WTC11 (cell line): ENCODE results near the gene RIN3. TPM values are rescaled to one million over a fixed set of nuclear protein-coding genes. Genes with fewer than 3 reads are reported as not detected.

ENCODE experiments used
- ATAC-seq: fragments of 200-7000 bp; cut with Tn5 transposase; 2 replicates; pipeline ENCODE4 v1.10.0; 2021; ENCODE audit warnings: mild to moderate bottlenecking, moderate library complexity
- CTCF ChIA-PET: fragments of 300-600 bp; sonication (Branson Sonifier 250); formaldehyde crosslinking; loops from one replicate; lab custom pipeline; 2021; ENCODE audit warnings: antibody characterized with exemption; lab: Charles Lee
- POLR2A ChIA-PET: fragments of 350-600 bp; sonication (Branson Sonifier 250); formaldehyde crosslinking; loops from one replicate; lab custom pipeline; 2021; ENCODE audit warnings: antibody characterized with exemption; lab: Charles Lee
- DNase-seq: peaks from one replicate; pipeline ENCODE4 v3.0.0; 2021; ENCODE audit warnings: low spot score
- H3K27ac Mint-ChIP-seq: 2 replicates; pipeline ENCODE4 v1.8.0; 2021; ENCODE audit warnings: mixed read lengths
- H3K27me3 Mint-ChIP-seq: 2 replicates; pipeline ENCODE4 v1.8.0; 2021; ENCODE audit warnings: low read depth, mild to moderate bottlenecking, moderate library complexity, mixed read lengths
- H3K36me3 Mint-ChIP-seq: 2 replicates; pipeline ENCODE4 v1.8.0; 2021; ENCODE audit warnings: mixed read lengths
- H3K4me1 Mint-ChIP-seq: 2 replicates; pipeline ENCODE4 v1.8.0; 2022; ENCODE audit warnings: mixed read lengths
- H3K4me3 Mint-ChIP-seq: 2 replicates; pipeline ENCODE4 v1.8.0; 2021; ENCODE audit warnings: mild to moderate bottlenecking, moderate library complexity, mixed read lengths
- H3K9me3 Mint-ChIP-seq: 2 replicates; pipeline ENCODE4 v1.8.0; 2021; ENCODE audit warnings: mixed read lengths
- GTF2I ChIP-seq: fragments of 250-450 bp; sonication (Bioruptor Pico); conservative IDR thresholded peaks from 2 replicates; pipeline ENCODE4 v1.4.0; 2021; ENCODE audit warnings: mild to moderate bottlenecking
- IRF1 ChIP-seq: sonication (generic); formaldehyde crosslinking; IDR thresholded peaks from 2 replicates; pipeline ENCODE4 v1.8.0; 2023; ENCODE audit warnings: missing genetic modification reagents
- IRF2 ChIP-seq: sonication (generic); formaldehyde crosslinking; IDR thresholded peaks from 2 replicates; pipeline ENCODE4 v1.8.0; 2022; ENCODE audit warnings: low read depth, missing genetic modification reagents, borderline replicate concordance
- JUN ChIP-seq: sonication (generic); formaldehyde crosslinking; IDR thresholded peaks from 2 replicates; pipeline ENCODE4 v1.8.0; 2023; ENCODE audit warnings: mild to moderate bottlenecking, missing genetic modification reagents
- MXD4 ChIP-seq: fragments of 250-450 bp; sonication (Bioruptor Pico); IDR thresholded peaks from 2 replicates; pipeline ENCODE4 v1.8.0; 2021; ENCODE audit warnings: mild to moderate bottlenecking, moderate library complexity, borderline replicate concordance
- NFYB ChIP-seq: sonication (generic); formaldehyde crosslinking; conservative IDR thresholded peaks from 2 replicates; pipeline ENCODE4 v1.8.0; 2022; ENCODE audit warnings: low read depth, missing genetic modification reagents
- NR1H2 ChIP-seq: sonication (generic); formaldehyde crosslinking; IDR thresholded peaks from 2 replicates; pipeline ENCODE4 v1.9.0; 2021; ENCODE audit warnings: mild to moderate bottlenecking, moderate library complexity, missing genetic modification reagents
- NR2C2 ChIP-seq: sonication (generic); formaldehyde crosslinking; IDR thresholded peaks from 2 replicates; pipeline ENCODE4 v1.8.0; 2022; ENCODE audit warnings: mild to moderate bottlenecking, missing genetic modification reagents
- NR3C1 ChIP-seq: sonication (generic); formaldehyde crosslinking; conservative IDR thresholded peaks from 2 replicates; pipeline ENCODE4 v1.8.1; 2023; ENCODE audit warnings: low read depth, mild to moderate bottlenecking, missing genetic modification reagents
- OVOL2 ChIP-seq: fragments of 250-450 bp; sonication (Bioruptor Pico); IDR thresholded peaks from 2 replicates; pipeline ENCODE4 v1.9.0; 2021; ENCODE audit warnings: mild to moderate bottlenecking, borderline replicate concordance
- TCF7 ChIP-seq: sonication (generic); formaldehyde crosslinking; IDR thresholded peaks from 2 replicates; pipeline ENCODE4 v1.8.0; 2022; ENCODE audit warnings: mild to moderate bottlenecking, low read depth, missing genetic modification reagents, moderate library complexity
- TP53 ChIP-seq: sonication (generic); formaldehyde crosslinking; IDR thresholded peaks from 2 replicates; pipeline ENCODE4 v1.8.1; 2023; ENCODE audit warnings: mild to moderate bottlenecking, missing genetic modification reagents
- ZNF232 ChIP-seq: sonication (generic); formaldehyde crosslinking; IDR thresholded peaks from 2 replicates; pipeline ENCODE4 v1.8.0; 2022; ENCODE audit warnings: mild to moderate bottlenecking, missing genetic modification reagents
- ZNF317 ChIP-seq: sonication (generic); formaldehyde crosslinking; IDR thresholded peaks from 2 replicates; pipeline ENCODE4 v1.8.1; 2023; ENCODE audit warnings: low read depth, mild to moderate bottlenecking, moderate library complexity, missing genetic modification reagents, borderline replicate concordance
- ZNF671 ChIP-seq: fragments of 250-450 bp; sonication (Bioruptor Pico); IDR thresholded peaks from 2 replicates; pipeline ENCODE4 v1.8.0; 2021; ENCODE audit warnings: mild to moderate bottlenecking
- total RNA-seq: library from RNA; stranded (reverse); gene quantifications from 3 replicates; pipeline ENCODE4 v1.2.3, GENCODE V29; 2021
- TF ChIP-seq, protein P1 (sequence below): fragments of 250-450 bp; sonication (Bioruptor Pico); IDR thresholded peaks from 2 replicates; pipeline ENCODE4 v2.1.2; 2022; ENCODE audit warnings: mild to moderate bottlenecking, moderate library complexity
- TF ChIP-seq, protein P2 (sequence below): fragments of 200-600 bp; IDR thresholded peaks from 2 replicates; pipeline ENCODE4 v1.8.0; 2022; ENCODE audit warnings: antibody characterized with exemption
- TF ChIP-seq, protein P3 (sequence below): fragments of 250-450 bp; sonication (Bioruptor Pico); IDR thresholded peaks from 2 replicates; pipeline ENCODE4 v1.9.0; 2021; ENCODE audit warnings: mild to moderate bottlenecking
- TF ChIP-seq, protein P4 (sequence below): fragments of 250-450 bp; sonication (Bioruptor Pico); IDR thresholded peaks from 2 replicates; pipeline ENCODE4 v1.9.0; 2021; ENCODE audit warnings: mild to moderate bottlenecking

The RIN3 gene
- total RNA-seq, 1 experiment from 2014 or later, result 3.3 TPM

DNA sequence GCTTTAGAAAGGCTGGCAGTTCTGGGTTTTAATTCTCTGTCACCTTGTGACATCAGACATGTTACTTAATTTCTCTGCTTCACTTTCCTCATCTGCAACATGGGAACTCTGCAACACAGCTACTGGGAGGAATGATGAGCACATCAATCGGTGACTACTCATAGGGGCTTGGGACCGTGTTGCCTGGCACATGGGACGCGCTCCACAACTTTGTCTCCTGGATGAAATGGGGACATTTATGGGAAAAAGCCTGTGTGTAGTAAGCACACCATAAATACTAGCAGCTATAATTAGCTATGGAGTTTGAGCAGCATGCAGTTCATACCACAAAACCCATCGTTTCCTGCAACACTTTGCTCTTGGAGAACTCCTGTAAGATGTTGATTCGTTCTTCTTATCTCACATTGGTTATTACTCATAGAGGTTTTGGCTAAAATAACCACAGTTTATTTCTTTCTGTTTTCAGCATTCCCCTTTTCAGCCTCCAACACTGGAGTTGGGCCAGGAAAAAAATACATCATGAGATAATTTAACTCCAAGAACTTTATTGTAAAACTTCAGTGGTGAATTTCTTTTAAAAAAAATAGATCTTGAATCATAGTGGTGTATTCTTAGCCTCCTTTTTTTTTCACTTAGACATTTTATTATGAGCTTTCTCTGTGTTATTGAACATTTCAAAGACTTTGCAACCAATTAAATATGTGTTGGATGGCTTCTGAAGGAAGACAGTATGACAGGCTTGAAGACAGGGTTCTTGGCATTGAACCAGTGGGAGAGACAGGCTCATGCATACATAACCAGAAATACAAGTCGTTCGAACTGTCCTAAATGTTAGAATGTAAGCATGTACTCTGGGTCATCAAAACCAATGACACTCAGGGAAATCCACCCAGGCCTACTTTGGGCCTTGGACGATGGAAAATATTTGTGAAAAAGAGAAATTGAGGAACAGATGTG lies 72.7 kb downstream of the RIN3 start (continued):
- TF ChIP-seq ZNF232 (CRISPR knock-in tag), result no peak
- no peak for TF ChIP-seq ZNF317
- TF ChIP-seq MXD4 (CRISPR knock-in tag), result no peak
- TF ChIP-seq, protein P1, sequence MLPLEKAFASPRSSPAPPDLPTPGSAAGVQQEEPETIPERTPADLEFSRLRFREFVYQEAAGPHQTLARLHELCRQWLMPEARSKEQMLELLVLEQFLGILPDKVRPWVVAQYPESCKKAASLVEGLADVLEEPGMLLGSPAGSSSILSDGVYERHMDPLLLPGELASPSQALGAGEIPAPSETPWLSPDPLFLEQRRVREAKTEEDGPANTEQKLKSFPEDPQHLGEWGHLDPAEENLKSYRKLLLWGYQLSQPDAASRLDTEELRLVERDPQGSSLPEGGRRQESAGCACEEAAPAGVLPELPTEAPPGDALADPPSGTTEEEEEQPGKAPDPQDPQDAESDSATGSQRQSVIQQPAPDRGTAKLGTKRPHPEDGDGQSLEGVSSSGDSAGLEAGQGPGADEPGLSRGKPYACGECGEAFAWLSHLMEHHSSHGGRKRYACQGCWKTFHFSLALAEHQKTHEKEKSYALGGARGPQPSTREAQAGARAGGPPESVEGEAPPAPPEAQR (CRISPR knock-in tag), result no peak
- TF ChIP-seq JUN, result no peak
- TF ChIP-seq NR3C1 (CRISPR knock-in tag), result no peak
- TF ChIP-seq IRF2, result no peak

DNA sequence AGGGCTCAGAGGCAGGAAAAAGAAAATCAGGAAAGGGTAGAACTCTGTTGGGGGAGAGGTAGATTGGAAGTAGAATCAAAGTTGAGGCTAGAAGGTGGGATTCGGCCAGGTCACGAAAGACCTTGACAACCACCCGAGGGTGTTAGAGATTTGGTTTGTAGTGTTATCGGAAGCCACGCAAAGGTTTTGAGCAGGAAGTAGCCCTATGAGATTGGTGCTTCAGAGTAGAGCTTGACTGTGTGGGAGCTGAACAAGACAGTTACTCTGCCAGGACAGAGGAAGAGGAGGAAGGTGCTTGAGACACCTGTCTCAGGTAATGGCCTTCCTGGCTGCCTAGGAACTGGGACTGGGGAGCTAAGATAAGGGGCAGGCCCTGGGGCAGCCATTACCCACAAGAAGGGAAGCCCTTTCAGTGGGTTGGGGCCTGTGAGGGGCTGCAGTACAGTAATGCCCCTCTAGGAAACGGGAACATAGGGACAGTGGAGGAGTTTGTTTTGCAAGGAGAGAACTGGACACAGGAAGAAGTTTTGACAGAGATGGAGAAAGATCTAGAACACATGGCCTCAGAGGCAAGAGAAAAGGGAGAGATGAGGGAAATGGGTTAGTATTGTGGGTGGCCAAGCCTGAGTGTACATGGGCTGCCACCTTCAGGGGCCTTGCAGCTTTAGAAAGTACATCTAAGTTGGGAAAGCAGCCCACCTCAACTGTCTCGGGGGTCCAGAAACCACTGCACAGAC lies 73.5 kb downstream of the RIN3 start:
- Mint-ChIP-seq H3K4me1 (no peaks in the 10 kb centered on the region), H3K9me3 (peaks cover 26% of the 10 kb centered on the region), H3K4me3 (no peak overlapping the region), H3K36me3 (peaks cover 3% of the 10 kb centered on the region; the same call in 1 of the 2 replicates), H3K27ac (peak overlapping the region; percentile 31; the same call in 1 of the 2 replicates), H3K27me3 (peaks cover 2% of the 10 kb centered on the region; the same call in 1 of the 2 replicates)
- DNase-seq (no peak), ATAC-seq (no peak)
- TF ChIP-seq, protein P2, sequence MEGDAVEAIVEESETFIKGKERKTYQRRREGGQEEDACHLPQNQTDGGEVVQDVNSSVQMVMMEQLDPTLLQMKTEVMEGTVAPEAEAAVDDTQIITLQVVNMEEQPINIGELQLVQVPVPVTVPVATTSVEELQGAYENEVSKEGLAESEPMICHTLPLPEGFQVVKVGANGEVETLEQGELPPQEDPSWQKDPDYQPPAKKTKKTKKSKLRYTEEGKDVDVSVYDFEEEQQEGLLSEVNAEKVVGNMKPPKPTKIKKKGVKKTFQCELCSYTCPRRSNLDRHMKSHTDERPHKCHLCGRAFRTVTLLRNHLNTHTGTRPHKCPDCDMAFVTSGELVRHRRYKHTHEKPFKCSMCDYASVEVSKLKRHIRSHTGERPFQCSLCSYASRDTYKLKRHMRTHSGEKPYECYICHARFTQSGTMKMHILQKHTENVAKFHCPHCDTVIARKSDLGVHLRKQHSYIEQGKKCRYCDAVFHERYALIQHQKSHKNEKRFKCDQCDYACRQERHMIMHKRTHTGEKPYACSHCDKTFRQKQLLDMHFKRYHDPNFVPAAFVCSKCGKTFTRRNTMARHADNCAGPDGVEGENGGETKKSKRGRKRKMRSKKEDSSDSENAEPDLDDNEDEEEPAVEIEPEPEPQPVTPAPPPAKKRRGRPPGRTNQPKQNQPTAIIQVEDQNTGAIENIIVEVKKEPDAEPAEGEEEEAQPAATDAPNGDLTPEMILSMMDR, result no peak
- TF ChIP-seq, protein P3, sequence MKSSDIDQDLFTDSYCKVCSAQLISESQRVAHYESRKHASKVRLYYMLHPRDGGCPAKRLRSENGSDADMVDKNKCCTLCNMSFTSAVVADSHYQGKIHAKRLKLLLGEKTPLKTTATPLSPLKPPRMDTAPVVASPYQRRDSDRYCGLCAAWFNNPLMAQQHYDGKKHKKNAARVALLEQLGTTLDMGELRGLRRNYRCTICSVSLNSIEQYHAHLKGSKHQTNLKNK (CRISPR knock-in tag), result no peak
- TF ChIP-seq OVOL2 (CRISPR knock-in tag) (no peak), ZNF671 (CRISPR knock-in tag) (no peak), TP53 (CRISPR knock-in tag) (no peak), GTF2I (CRISPR knock-in tag) (no peak), IRF1 (no peak), NFYB (no peak), NR2C2 (CRISPR knock-in tag) (no peak), TCF7 (CRISPR knock-in tag) (no peak), NR1H2 (CRISPR knock-in tag) (no peak)
- TF ChIP-seq, protein P4, sequence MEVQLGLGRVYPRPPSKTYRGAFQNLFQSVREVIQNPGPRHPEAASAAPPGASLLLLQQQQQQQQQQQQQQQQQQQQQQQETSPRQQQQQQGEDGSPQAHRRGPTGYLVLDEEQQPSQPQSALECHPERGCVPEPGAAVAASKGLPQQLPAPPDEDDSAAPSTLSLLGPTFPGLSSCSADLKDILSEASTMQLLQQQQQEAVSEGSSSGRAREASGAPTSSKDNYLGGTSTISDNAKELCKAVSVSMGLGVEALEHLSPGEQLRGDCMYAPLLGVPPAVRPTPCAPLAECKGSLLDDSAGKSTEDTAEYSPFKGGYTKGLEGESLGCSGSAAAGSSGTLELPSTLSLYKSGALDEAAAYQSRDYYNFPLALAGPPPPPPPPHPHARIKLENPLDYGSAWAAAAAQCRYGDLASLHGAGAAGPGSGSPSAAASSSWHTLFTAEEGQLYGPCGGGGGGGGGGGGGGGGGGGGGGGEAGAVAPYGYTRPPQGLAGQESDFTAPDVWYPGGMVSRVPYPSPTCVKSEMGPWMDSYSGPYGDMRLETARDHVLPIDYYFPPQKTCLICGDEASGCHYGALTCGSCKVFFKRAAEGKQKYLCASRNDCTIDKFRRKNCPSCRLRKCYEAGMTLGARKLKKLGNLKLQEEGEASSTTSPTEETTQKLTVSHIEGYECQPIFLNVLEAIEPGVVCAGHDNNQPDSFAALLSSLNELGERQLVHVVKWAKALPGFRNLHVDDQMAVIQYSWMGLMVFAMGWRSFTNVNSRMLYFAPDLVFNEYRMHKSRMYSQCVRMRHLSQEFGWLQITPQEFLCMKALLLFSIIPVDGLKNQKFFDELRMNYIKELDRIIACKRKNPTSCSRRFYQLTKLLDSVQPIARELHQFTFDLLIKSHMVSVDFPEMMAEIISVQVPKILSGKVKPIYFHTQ, result no peak
- ChIA-PET POLR2A (no interaction called here), CTCF (interaction anchor here (1.3 to 1.7 kb wide), 3 partner anchors 26 to 122 kb away, joined by 3 to 9 read pairs (median 4); no protein-coding TSS in a partner anchor)
